ENCODE measurements around the gene CNTF. TPM values are rescaled to one million over a fixed set of nuclear protein-coding genes. Genes with fewer than 3 reads are reported as not detected.

Gene CNTF
- total RNA-seq, 1 experiment from 2014 or later: 5.5 TPM

- no peaks in the 10 kb centered on the region for H3K27me3 ChIP-seq (replicated peaks; ENCODE audit: insufficient read depth, low read depth, low read length, poor library complexity)
- H3K4me3 ChIP-seq (ENCODE audit: low read depth, low read length, poor library complexity, severe bottlenecking): no peak overlapping the region
- CTCF ChIA-PET: no interaction called here
- no peaks in the 10 kb centered on the region for H3K9me3 ChIP-seq (ENCODE audit: low read depth, low read length, poor library complexity, severe bottlenecking)
- intact Hi-C loops (cut with micrococcal nuclease; ENCODE audit: unreplicated experiment): no loop called here
- DNase-seq (ENCODE audit: low spot score): no peak
- POLR2A ChIA-PET (ENCODE audit: low non-redundant PET): no interaction called here
- H3K27ac ChIP-seq (ENCODE audit: low read depth, low read length, poor library complexity, severe bottlenecking): no peak overlapping the region
- H3K4me1 ChIP-seq (ENCODE audit: insufficient read depth, low read length, poor library complexity, severe bottlenecking): no peaks in the 10 kb centered on the region
- TF ChIP-seq EZH2 (IDR thresholded peaks at IDR 0.05; ENCODE audit: borderline replicate concordance, low read depth, low read length, poor library complexity, severe bottlenecking) (no peak), CTCF (conservative IDR thresholded peaks at IDR 0.05; ENCODE audit: low read depth, low read length) (no peak)
- no TSS peak for BruUV-seq (replicated peaks)
- H3K36me3 ChIP-seq (ENCODE audit: insufficient read depth, low read length, poor library complexity, severe bottlenecking): no peaks in the 10 kb centered on the region
These were observed 14.1 kb downstream of the CNTF start for GRCh38 chr11:58636587-58636986.

GRCh38 chr11:58637371-58637770, 14.9 kb downstream of the CNTF start:
- H3K9me3 ChIP-seq (ENCODE audit: low read depth, low read length, poor library complexity, severe bottlenecking): no peaks in the 10 kb centered on the region
- H3K4me3 ChIP-seq (ENCODE audit: low read depth, low read length, poor library complexity, severe bottlenecking): no peak overlapping the region
- no peaks in the 10 kb centered on the region for H3K4me1 ChIP-seq (ENCODE audit: insufficient read depth, low read length, poor library complexity, severe bottlenecking)
- H3K27me3 ChIP-seq (replicated peaks; ENCODE audit: insufficient read depth, low read depth, low read length, poor library complexity): no peaks in the 10 kb centered on the region
- BruUV-seq (replicated peaks): no TSS peak
- DNase-seq (ENCODE audit: low spot score): no peak
- no peak for TF ChIP-seq EZH2 (IDR thresholded peaks at IDR 0.05; ENCODE audit: borderline replicate concordance, low read depth, low read length, poor library complexity, severe bottlenecking)
- no peak for TF ChIP-seq CTCF (conservative IDR thresholded peaks at IDR 0.05; ENCODE audit: low read depth, low read length)
- no peak overlapping the region for H3K27ac ChIP-seq (ENCODE audit: low read depth, low read length, poor library complexity, severe bottlenecking)
- ChIA-PET POLR2A (ENCODE audit: low non-redundant PET) (no interaction called here), CTCF (no interaction called here)
- H3K36me3 ChIP-seq (ENCODE audit: insufficient read depth, low read length, poor library complexity, severe bottlenecking): no peaks in the 10 kb centered on the region
- intact Hi-C loops (cut with micrococcal nuclease; ENCODE audit: unreplicated experiment): no loop called here

- intact Hi-C loops (cut with micrococcal nuclease; ENCODE audit: unreplicated experiment): no loop called here
- no peaks in the 10 kb centered on the region for H3K27me3 ChIP-seq (replicated peaks; ENCODE audit: insufficient read depth, low read depth, low read length, poor library complexity)
- no peaks in the 10 kb centered on the region for H3K36me3 ChIP-seq (ENCODE audit: insufficient read depth, low read length, poor library complexity, severe bottlenecking)
- TF ChIP-seq EZH2 (IDR thresholded peaks at IDR 0.05; ENCODE audit: borderline replicate concordance, low read depth, low read length, poor library complexity, severe bottlenecking): no peak
- TF ChIP-seq CTCF (conservative IDR thresholded peaks at IDR 0.05; ENCODE audit: low read depth, low read length): no peak
- no peaks in the 10 kb centered on the region for H3K9me3 ChIP-seq (ENCODE audit: low read depth, low read length, poor library complexity, severe bottlenecking)
- POLR2A ChIA-PET (ENCODE audit: low non-redundant PET): no interaction called here
- no peaks in the 10 kb centered on the region for H3K4me1 ChIP-seq (ENCODE audit: insufficient read depth, low read length, poor library complexity, severe bottlenecking)
- H3K4me3 ChIP-seq (ENCODE audit: low read depth, low read length, poor library complexity, severe bottlenecking): no peak overlapping the region
- BruUV-seq (replicated peaks): no TSS peak
- CTCF ChIA-PET: no interaction called here
- DNase-seq (ENCODE audit: low spot score): no peak
- no peak overlapping the region for H3K27ac ChIP-seq (ENCODE audit: low read depth, low read length, poor library complexity, severe bottlenecking)
These were observed 16.6 kb downstream of the CNTF start for GRCh38 chr11:58639103-58639502.

Data from A673 (cell line).